Osteocyte (in vitro differentiated cells): ENCODE results near the gene NKAIN2. TPM values are rescaled to one million over a fixed set of nuclear protein-coding genes. Genes with fewer than 3 reads are reported as not detected.

ENCODE experiments used
- DNase-seq: peaks from one replicate; pipeline ENCODE4 v3.0.0; 2021; ENCODE audit warnings: mixed read lengths; ENCODE audit not compliant: unreplicated experiment; ENCODE audit errors: extremely low spot score
- H3K27ac Mint-ChIP-seq: one replicate; pipeline ENCODE4 v1.8.0; 2021; ENCODE audit warnings: mild to moderate bottlenecking, mixed read lengths; ENCODE audit not compliant: unreplicated experiment
- H3K27me3 Mint-ChIP-seq: one replicate; pipeline ENCODE4 v1.8.0; 2021; ENCODE audit warnings: mixed read lengths; ENCODE audit not compliant: unreplicated experiment
- H3K36me3 Mint-ChIP-seq: one replicate; pipeline ENCODE4 v1.8.0; 2021; ENCODE audit warnings: mixed read lengths; ENCODE audit not compliant: unreplicated experiment
- H3K4me1 Mint-ChIP-seq: one replicate; pipeline ENCODE4 v1.8.0; 2021; ENCODE audit warnings: mixed read lengths; ENCODE audit not compliant: unreplicated experiment
- H3K4me3 Mint-ChIP-seq: one replicate; pipeline ENCODE4 v1.8.0; 2021; ENCODE audit warnings: mild to moderate bottlenecking, moderate library complexity, mixed read lengths; ENCODE audit not compliant: unreplicated experiment
- H3K9me3 Mint-ChIP-seq: one replicate; pipeline ENCODE4 v1.8.0; 2021; ENCODE audit warnings: mixed read lengths; ENCODE audit not compliant: unreplicated experiment
- CTCF ChIP-seq: fragments of 200-600 bp; sonication (generic); IDR thresholded peaks from 2 replicates; pipeline ENCODE4 v1.5.0; 2021; ENCODE audit warnings: antibody characterized with exemption, mild to moderate bottlenecking, moderate library complexity
- total RNA-seq: library from RNA; stranded (reverse); gene quantifications from 2 replicates; pipeline ENCODE4 v1.2.1, GENCODE V29; 2021

NKAIN2 gene
- total RNA-seq, 1 donor from 2014 or later = 17.8 TPM

- DNase-seq = no peak
- no peak for TF ChIP-seq CTCF
- peaks cover 24% of the 10 kb centered on the region for H3K4me1 Mint-ChIP-seq
- no peak overlapping the region for H3K4me3 Mint-ChIP-seq
- H3K27ac Mint-ChIP-seq = no peak overlapping the region
- no peaks in the 10 kb centered on the region for H3K36me3 Mint-ChIP-seq
- H3K27me3 Mint-ChIP-seq = no peaks in the 10 kb centered on the region
- H3K9me3 Mint-ChIP-seq = peaks cover 1% of the 10 kb centered on the region
Observed at GRCh38 chr6:123801067-123801466, 2.6 kb upstream of the NKAIN2 start.

- peaks cover 28% of the 10 kb centered on the region for H3K4me1 Mint-ChIP-seq
- peak overlapping the region; percentile 90 for H3K27ac Mint-ChIP-seq
- peak overlapping the region; percentile 96 for H3K4me3 Mint-ChIP-seq
- DNase-seq = no peak
- no peaks in the 10 kb centered on the region for H3K27me3 Mint-ChIP-seq
- H3K36me3 Mint-ChIP-seq = no peaks in the 10 kb centered on the region
- TF ChIP-seq CTCF = no peak
- H3K9me3 Mint-ChIP-seq = no peaks in the 10 kb centered on the region
Observed at GRCh38 chr6:123802351-123802696, 1.3 kb upstream of the NKAIN2 start.

GRCh38 chr6:123802697-123803503 is 765 bp upstream of the NKAIN2 start:
- Mint-ChIP-seq H3K9me3 (no peaks in the 10 kb centered on the region), H3K4me1 (peaks cover 31% of the 10 kb centered on the region), H3K4me3 (peak overlapping the region; percentile 96), H3K27me3 (no peaks in the 10 kb centered on the region), H3K36me3 (no peaks in the 10 kb centered on the region), H3K27ac (peak overlapping the region; percentile 90)
- TF ChIP-seq CTCF = peak; percentile 98
- DNase-seq = peak; percentile 97

- H3K4me3 Mint-ChIP-seq = peak overlapping the region; percentile 88
- H3K27me3 Mint-ChIP-seq = no peaks in the 10 kb centered on the region
- H3K27ac Mint-ChIP-seq = no peak overlapping the region
- no peaks in the 10 kb centered on the region for H3K36me3 Mint-ChIP-seq
- H3K4me1 Mint-ChIP-seq = peaks cover 40% of the 10 kb centered on the region
- DNase-seq = peak; percentile 85
- H3K9me3 Mint-ChIP-seq = no peaks in the 10 kb centered on the region
- TF ChIP-seq CTCF = no peak
Observed at GRCh38 chr6:123804014-123804786, 535 bp downstream of the NKAIN2 start.
